ENCODE results near the gene FAM118B. TPM values are rescaled to one million over a fixed set of nuclear protein-coding genes. Genes with fewer than 3 reads are reported as not detected.

FAM118B gene
- total and polyA plus RNA-seq, 2 of the 4 experiments (the other 2 are of a cell fraction): 20.0 to 27.2 TPM

- POLR2A ChIA-PET (ENCODE audit: unreplicated experiment): no interaction called here
- no peak overlapping the region for H2AK5ac ChIP-seq (ENCODE audit: low read depth, low read length)
Observed at GRCh38 chr11:126165311-126165720, 46.3 kb upstream of the FAM118B start.

More at GRCh38 chr11:126165311-126165720, 46.3 kb upstream of the FAM118B start:
- no peak overlapping the region for H3K4ac ChIP-seq (ENCODE audit: low read depth, low read length)
- H3K4me2 ChIP-seq (ENCODE audit: low read depth, low read length): no peak overlapping the region
- no peak overlapping the region for H4K8ac ChIP-seq (ENCODE audit: low read depth in 2 of 2, low read length in 2 of 2)
- no peak overlapping the region for H3K27ac ChIP-seq (ENCODE audit: insufficient read depth, low read length)
- H4K5ac ChIP-seq (ENCODE audit: low read depth, low read length): no peak overlapping the region
- H4K20me1 ChIP-seq (ENCODE audit: insufficient read depth, low read length): no peaks in the 10 kb centered on the region
- no peak overlapping the region for H3K14ac ChIP-seq (replicated peaks; ENCODE audit: low read depth, low read length)
- no peak for TF ChIP-seq MXI1 (IDR thresholded peaks at IDR 0.05; ENCODE audit: borderline replicate concordance, low read depth, low read length)
- TF ChIP-seq MAZ (IDR thresholded peaks at IDR 0.05; ENCODE audit: borderline replicate concordance, low read depth, low read length): no peak
- TF ChIP-seq USF2 (IDR thresholded peaks at IDR 0.05; ENCODE audit: low read depth, low read length): no peak
- no peak for TF ChIP-seq RAD21 (IDR thresholded peaks at IDR 0.05; ENCODE audit: low read length)
- no peak for TF ChIP-seq FOS (IDR thresholded peaks at IDR 0.05; ENCODE audit: low read depth, low read length)
- TF ChIP-seq, protein P1, sequence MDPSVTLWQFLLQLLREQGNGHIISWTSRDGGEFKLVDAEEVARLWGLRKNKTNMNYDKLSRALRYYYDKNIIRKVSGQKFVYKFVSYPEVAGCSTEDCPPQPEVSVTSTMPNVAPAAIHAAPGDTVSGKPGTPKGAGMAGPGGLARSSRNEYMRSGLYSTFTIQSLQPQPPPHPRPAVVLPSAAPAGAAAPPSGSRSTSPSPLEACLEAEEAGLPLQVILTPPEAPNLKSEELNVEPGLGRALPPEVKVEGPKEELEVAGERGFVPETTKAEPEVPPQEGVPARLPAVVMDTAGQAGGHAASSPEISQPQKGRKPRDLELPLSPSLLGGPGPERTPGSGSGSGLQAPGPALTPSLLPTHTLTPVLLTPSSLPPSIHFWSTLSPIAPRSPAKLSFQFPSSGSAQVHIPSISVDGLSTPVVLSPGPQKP (IDR thresholded peaks at IDR 0.05; ENCODE audit: borderline replicate concordance, low read depth, low read length): no peak
- no peak for TF ChIP-seq CEBPB (IDR thresholded peaks at IDR 0.05; ENCODE audit: low read depth, low read length)
- no peak for TF ChIP-seq SMC3 (IDR thresholded peaks at IDR 0.05; ENCODE audit: low read depth, low read length)
- no peak for TF ChIP-seq POLR2A (IDR thresholded peaks at IDR 0.05; ENCODE audit: low read depth, low read length)
- TF ChIP-seq RCOR1 (IDR thresholded peaks at IDR 0.05; ENCODE audit: insufficient replicate concordance, low read length): no peak
- no peak for TF ChIP-seq MAFK (IDR thresholded peaks at IDR 0.05; ENCODE audit: low read depth, low read length)
- TF ChIP-seq CHD1 (IDR thresholded peaks at IDR 0.05; ENCODE audit: low read depth, low read length): no peak
- TF ChIP-seq RFX5 (IDR thresholded peaks at IDR 0.05; ENCODE audit: low read depth, low read length): no peak
- TF ChIP-seq BHLHE40 (IDR thresholded peaks at IDR 0.05; ENCODE audit: low read depth, low read length): no peak
- TF ChIP-seq, protein P2, sequence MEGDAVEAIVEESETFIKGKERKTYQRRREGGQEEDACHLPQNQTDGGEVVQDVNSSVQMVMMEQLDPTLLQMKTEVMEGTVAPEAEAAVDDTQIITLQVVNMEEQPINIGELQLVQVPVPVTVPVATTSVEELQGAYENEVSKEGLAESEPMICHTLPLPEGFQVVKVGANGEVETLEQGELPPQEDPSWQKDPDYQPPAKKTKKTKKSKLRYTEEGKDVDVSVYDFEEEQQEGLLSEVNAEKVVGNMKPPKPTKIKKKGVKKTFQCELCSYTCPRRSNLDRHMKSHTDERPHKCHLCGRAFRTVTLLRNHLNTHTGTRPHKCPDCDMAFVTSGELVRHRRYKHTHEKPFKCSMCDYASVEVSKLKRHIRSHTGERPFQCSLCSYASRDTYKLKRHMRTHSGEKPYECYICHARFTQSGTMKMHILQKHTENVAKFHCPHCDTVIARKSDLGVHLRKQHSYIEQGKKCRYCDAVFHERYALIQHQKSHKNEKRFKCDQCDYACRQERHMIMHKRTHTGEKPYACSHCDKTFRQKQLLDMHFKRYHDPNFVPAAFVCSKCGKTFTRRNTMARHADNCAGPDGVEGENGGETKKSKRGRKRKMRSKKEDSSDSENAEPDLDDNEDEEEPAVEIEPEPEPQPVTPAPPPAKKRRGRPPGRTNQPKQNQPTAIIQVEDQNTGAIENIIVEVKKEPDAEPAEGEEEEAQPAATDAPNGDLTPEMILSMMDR (conservative IDR thresholded peaks at IDR 0.05; ENCODE audit: low read depth, low read length): no peak
- TF ChIP-seq NFE2L2 (IDR thresholded peaks at IDR 0.05; ENCODE audit: low read depth, low read length): no peak
- no peak overlapping the region for H2BK120ac ChIP-seq (ENCODE audit: low read depth, low read length)
- no peak overlapping the region for H2AK9ac ChIP-seq (replicated peaks; ENCODE audit: low read depth, low read length, poor library complexity)
- H3K18ac ChIP-seq (ENCODE audit: low read depth, low read length): no peak overlapping the region
- ATAC-seq (ENCODE audit: low read depth) (no peak), DNase-seq (no peak)
- no peak overlapping the region for H4K91ac ChIP-seq (ENCODE audit: insufficient read depth, low read depth, low read length)
- no peak overlapping the region for H3K23ac ChIP-seq (ENCODE audit: low read depth, low read length)
- H3K9me1 ChIP-seq (ENCODE audit: insufficient read depth, low read length): no peaks in the 10 kb centered on the region; the same call in 1 of the 2 replicates
- no peak overlapping the region for H2BK15ac ChIP-seq (ENCODE audit: low read depth, low read length)
- in situ Hi-C loops (cut with MboI; ENCODE audit: low sequenced_read_pairs): no loop called here
- WGBS, 2 experiments (ENCODE audit: extremely low coverage in 2 of 2, insufficient read length in 1 of 2): 95% methylated on average over 3 of the region's 9 CpGs; no CpG with 5 or more reads in 1 of the 2 experiments
- no peak overlapping the region for H3K9ac ChIP-seq (ENCODE audit: low read depth, low read length)
- no peak overlapping the region for H3K4me3 ChIP-seq (ENCODE audit: insufficient read depth, low read depth, low read length)
- no peak overlapping the region for H3K56ac ChIP-seq (ENCODE audit: extremely low read depth, insufficient read depth, low read length)
- peaks cover 25% of the 10 kb centered on the region for H3K27me3 ChIP-seq (ENCODE audit: control insufficient read depth, insufficient read depth, low read length)
- no peaks in the 10 kb centered on the region for H3K79me1 ChIP-seq (ENCODE audit: low read depth in 1 of 2, low read length in 2 of 2)
- no peaks in the 10 kb centered on the region for H3K9me3 ChIP-seq (ENCODE audit: control insufficient read depth, insufficient read depth, low read length)
- peaks cover 10% of the 10 kb centered on the region for H3K4me1 ChIP-seq (ENCODE audit: control insufficient read depth, insufficient read depth, low read length)
- BruUV-seq (replicated peaks): no TSS peak
- dilution Hi-C loops (cut with HindIII; ENCODE audit: low sequenced_read_pairs, unreplicated experiment): no loop called here
- CTCF ChIA-PET: no interaction called here
- intact Hi-C loops (cut with micrococcal nuclease): no loop called here
- no peak overlapping the region for H2BK5ac ChIP-seq (ENCODE audit: low read depth, low read length, poor library complexity, severe bottlenecking)
- no peak overlapping the region for H2AFZ ChIP-seq (replicated peaks; ENCODE audit: low read length, poor library complexity)
- H3K36me3 ChIP-seq (ENCODE audit: control insufficient read depth, insufficient read depth, low read length): no peaks in the 10 kb centered on the region
- H2BK20ac ChIP-seq (ENCODE audit: low read depth, low read length): no peak overlapping the region
